Measurements from ENCODE around the gene POLDIP2. TPM values are rescaled to one million over a fixed set of nuclear protein-coding genes. Genes with fewer than 3 reads are reported as not detected.

The POLDIP2 gene
- polyA plus RNA-seq, 1 donor, result 61.3 TPM

GRCh38 chr17:28317099-28317965 is 40.0 kb downstream of the POLDIP2 start:
- DNase-seq (ENCODE audit: low read depth), result no peak

DNA sequence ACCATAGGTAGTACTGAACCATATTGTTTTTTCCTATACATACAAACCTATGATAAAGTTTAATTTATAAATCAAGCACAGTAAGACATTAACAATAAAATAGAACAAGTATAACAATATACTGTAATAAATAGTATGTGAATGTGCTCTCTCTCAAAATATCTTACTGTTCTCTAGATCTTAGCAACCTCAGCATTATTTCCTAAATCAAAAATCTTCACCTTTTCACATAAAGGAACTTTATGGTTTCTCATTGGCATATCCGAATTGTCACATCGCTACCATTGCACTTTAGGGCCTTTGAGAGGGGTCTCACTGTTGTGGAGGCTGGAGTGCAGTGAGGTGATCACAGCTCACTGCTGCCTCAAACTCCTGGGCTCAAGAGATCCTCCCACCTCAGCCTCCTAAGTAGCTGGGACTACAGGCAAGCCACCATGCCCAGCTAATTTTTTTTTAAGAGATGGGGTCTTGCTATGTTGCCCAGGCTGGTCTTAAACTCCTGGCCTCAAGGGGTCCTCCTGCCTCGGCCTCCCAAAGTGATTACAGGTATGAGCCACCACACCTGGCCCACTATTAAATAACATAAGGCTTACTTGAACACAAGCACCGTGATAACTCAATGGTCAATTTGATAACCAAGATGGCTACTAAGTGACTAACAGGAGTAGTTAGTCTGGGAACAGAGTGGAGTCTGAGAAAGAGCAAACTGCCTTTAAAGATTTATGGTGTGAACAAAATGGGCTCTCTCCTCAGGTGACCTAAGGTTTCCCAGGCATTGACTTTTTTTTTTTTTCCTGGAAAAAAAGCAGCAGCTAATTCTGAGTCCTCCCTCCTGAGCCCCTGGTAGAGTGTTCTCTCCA is 41.3 kb downstream of the POLDIP2 start:
- DNase-seq (ENCODE audit: low read depth), result no peak

DNA sequence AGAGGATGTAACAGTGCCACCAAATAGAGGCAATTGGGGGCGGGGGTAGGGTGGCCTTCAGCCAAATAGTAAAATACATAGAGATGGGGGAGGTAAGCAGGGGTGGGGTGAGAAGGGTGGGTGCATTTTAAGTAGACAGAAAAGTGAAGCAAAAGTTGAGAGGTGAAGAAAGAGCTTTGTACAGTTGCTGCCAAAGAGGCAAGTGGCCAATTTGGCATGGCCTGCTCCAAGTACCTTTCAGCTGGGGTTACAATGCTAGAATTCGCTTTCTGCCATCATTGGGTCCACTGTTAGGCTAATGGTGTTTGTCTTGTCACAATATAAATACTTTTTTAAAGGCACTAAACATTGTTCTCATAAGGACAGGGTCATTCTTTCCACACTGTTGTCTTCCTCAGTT is 43.5 kb downstream of the POLDIP2 start:
- no peak for DNase-seq (ENCODE audit: low read depth)

- no peak for DNase-seq (ENCODE audit: low read depth)
Observed at GRCh38 chr17:28306954-28307401, 50.3 kb downstream of the POLDIP2 start.

GRCh38 chr17:28298449-28298848 is 58.9 kb downstream of the POLDIP2 start:
- no peak for DNase-seq (ENCODE audit: low read depth)

Other genes with a start within 250 kb of the POLDIP2 start
- 17.7 TPM for gene TMEM97, start 38.3 kb downstream of the POLDIP2 start, polyA plus RNA-seq (ENCODE audit: insufficient read length)
- gene IFT20, start 22.1 kb downstream of the POLDIP2 start, polyA plus RNA-seq (ENCODE audit: insufficient read length), result 30.9 TPM
- 29.1 TPM for gene TNFAIP1, start 21.8 kb downstream of the POLDIP2 start, polyA plus RNA-seq (ENCODE audit: insufficient read length)
- not detected for gene SEBOX, start 7.7 kb upstream of the POLDIP2 start, polyA plus RNA-seq (ENCODE audit: insufficient read length)
- gene VTN, start 12.8 kb upstream of the POLDIP2 start, polyA plus RNA-seq (ENCODE audit: insufficient read length), result 0.32 TPM
- 5.3 TPM for gene SARM1, start 14.2 kb upstream of the POLDIP2 start, polyA plus RNA-seq (ENCODE audit: insufficient read length)
- 7.0 TPM for gene SLC46A1, start 48.7 kb upstream of the POLDIP2 start, polyA plus RNA-seq (ENCODE audit: insufficient read length)
- not detected for gene SLC13A2, start 116.1 kb upstream of the POLDIP2 start, polyA plus RNA-seq (ENCODE audit: insufficient read length)
- not detected for gene FOXN1, start 148.8 kb upstream of the POLDIP2 start, polyA plus RNA-seq (ENCODE audit: insufficient read length)
- 10.7 TPM for gene UNC119, start 195.1 kb upstream of the POLDIP2 start, polyA plus RNA-seq (ENCODE audit: insufficient read length)
- 44.4 TPM for gene PIGS, start 214.0 kb upstream of the POLDIP2 start, polyA plus RNA-seq (ENCODE audit: insufficient read length)
- gene ALDOC, start 219.4 kb upstream of the POLDIP2 start, polyA plus RNA-seq (ENCODE audit: insufficient read length), result 1.4 TPM
- 18.5 TPM for gene SPAG5, start 241.5 kb upstream of the POLDIP2 start, polyA plus RNA-seq (ENCODE audit: insufficient read length)

Measured in forelimb muscle (tissue), 1 donor.